C4-2B (cell line): ENCODE results near the gene LIPK.

ENCODE experiments used
- H3K27ac ChIP-seq: fragments of 450-650 bp; 2 replicates; pipeline ENCODE4 v1.5.1; 2017
- ZFX ChIP-seq: fragments of 450-650 bp; IDR thresholded peaks from 2 replicates; pipeline ENCODE4 v1.6.1; 2017
- TF ChIP-seq, protein P1 (sequence below): fragments of 450-650 bp; conservative IDR thresholded peaks from 2 replicates; pipeline ENCODE4 v1.5.1; 2017; ENCODE audit warnings: mild to moderate bottlenecking

LIPK gene

DNA sequence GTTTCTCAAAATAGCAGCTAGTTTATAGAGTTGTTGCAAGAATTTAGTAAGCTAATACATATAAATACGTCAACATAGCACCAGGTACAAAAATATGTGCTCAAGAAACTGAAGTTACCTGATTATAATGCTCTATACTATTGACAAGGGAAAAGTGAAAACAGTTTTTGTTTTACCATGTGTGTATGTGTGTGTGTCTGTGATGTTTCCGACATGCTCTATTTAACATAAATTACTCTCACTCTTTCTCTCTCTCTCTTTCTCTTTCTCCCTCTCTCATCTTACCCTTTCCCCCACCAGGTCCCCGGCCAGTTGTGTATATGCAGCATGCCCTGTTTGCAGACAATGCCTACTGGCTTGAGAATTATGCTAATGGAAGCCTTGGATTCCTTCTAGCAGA, 58.1 kb downstream of the LIPK start:
- no peak overlapping the region for H3K27ac ChIP-seq
- no peak for TF ChIP-seq ZFX
- TF ChIP-seq, protein P1, sequence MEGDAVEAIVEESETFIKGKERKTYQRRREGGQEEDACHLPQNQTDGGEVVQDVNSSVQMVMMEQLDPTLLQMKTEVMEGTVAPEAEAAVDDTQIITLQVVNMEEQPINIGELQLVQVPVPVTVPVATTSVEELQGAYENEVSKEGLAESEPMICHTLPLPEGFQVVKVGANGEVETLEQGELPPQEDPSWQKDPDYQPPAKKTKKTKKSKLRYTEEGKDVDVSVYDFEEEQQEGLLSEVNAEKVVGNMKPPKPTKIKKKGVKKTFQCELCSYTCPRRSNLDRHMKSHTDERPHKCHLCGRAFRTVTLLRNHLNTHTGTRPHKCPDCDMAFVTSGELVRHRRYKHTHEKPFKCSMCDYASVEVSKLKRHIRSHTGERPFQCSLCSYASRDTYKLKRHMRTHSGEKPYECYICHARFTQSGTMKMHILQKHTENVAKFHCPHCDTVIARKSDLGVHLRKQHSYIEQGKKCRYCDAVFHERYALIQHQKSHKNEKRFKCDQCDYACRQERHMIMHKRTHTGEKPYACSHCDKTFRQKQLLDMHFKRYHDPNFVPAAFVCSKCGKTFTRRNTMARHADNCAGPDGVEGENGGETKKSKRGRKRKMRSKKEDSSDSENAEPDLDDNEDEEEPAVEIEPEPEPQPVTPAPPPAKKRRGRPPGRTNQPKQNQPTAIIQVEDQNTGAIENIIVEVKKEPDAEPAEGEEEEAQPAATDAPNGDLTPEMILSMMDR = no peak

DNA sequence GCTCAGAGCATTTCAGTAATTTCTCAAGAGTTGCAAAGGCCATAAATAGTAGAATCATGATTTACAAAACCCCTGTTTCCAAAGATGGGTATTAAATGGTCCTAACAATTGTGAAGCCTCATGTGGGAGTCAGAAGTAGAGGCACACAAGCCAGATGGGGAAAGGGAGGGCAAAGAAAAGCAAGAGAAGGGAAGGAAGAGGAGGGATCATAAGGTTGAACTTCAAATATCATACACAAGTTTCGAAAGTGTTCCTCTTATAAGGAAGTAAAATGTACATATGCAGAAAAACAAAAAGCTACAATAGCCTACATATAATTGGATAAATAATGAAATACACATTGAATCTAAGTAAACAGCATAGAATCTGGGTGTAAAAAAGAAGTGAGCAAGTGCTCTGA, 59.8 kb downstream of the LIPK start:
- TF ChIP-seq, protein P1 = no peak
- no peak for TF ChIP-seq ZFX
- no peak overlapping the region for H3K27ac ChIP-seq

DNA sequence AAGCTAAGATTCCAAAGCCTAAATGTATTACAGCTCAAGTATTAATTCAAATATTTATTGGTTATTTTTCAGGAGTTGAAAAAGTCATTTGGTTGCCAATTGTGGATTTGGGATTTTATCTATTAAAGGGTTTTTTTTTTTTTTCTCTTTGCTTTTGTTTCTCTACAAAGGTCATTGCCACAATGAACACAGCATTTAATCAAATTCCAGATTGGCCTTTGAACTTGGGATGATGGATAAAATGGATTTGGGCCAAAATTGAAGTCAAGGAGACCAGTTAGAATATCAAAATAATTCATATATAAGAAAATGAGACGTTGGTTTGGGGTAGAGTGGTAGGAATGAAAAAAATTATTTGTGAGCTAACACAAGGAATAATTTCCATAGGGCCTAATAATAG, 63.3 kb downstream of the LIPK start:
- no peak for TF ChIP-seq ZFX
- TF ChIP-seq, protein P1 = no peak
- no peak overlapping the region for H3K27ac ChIP-seq

DNA sequence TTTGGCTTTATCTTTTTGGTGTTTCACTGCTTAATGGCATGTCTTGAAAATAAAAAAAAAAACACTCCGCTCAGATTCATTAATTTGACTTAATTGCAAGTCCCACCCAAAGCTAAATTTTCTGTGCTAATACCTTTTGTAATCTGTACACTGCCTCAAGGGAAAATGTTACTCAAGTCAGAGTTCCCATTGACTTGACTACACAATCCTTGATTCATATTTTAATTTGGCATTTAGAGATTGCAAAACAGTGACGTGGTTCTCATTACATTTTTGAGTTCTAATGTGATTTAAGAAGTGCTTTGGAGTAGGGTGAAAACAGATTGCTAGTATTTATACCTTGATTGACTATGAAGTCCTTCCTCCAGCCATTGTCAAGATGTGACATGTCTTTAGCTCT, 75.2 kb downstream of the LIPK start:
- no peak overlapping the region for H3K27ac ChIP-seq
- TF ChIP-seq, protein P1 = no peak
- TF ChIP-seq ZFX = no peak

DNA sequence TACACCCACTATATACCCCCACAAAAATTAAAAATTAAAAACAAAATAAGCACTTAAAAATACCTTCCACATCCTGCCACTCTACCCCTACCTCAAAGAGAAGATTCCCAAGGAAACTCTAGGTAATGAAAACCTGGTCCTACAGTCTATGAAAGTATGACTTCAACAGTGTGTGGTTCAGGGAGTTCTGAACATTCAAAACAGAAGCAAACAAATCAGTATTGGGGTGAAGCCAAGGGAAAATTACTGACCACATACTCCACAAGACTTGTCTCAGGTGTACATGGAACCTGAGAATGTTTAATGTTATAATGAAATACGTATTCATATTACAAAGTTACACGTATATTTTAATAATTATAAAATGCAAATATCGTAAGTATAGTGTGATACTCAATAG, 76.2 kb downstream of the LIPK start:
- no peak for TF ChIP-seq ZFX
- TF ChIP-seq, protein P1 = no peak
- no peak overlapping the region for H3K27ac ChIP-seq

DNA sequence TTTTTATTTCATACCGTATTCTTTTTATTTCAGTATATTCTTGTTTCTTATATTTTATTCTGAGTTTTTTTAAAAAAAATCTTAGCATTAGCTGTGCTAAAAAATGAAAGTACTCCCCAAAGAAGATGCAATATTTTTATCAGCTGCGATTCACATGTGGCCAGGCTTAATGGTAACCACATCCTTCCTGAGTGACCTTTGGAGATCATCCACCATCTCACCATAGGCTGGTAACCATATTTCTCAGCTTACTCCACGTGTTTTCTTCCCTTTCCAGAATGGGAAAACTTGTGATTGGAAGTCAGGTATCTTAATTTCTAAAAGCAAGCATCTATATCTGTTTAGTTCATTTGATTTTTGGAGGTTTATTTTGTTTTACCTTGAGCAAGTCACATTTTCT, 77.7 kb downstream of the LIPK start:
- no peak overlapping the region for H3K27ac ChIP-seq
- TF ChIP-seq, protein P1 = no peak

DNA sequence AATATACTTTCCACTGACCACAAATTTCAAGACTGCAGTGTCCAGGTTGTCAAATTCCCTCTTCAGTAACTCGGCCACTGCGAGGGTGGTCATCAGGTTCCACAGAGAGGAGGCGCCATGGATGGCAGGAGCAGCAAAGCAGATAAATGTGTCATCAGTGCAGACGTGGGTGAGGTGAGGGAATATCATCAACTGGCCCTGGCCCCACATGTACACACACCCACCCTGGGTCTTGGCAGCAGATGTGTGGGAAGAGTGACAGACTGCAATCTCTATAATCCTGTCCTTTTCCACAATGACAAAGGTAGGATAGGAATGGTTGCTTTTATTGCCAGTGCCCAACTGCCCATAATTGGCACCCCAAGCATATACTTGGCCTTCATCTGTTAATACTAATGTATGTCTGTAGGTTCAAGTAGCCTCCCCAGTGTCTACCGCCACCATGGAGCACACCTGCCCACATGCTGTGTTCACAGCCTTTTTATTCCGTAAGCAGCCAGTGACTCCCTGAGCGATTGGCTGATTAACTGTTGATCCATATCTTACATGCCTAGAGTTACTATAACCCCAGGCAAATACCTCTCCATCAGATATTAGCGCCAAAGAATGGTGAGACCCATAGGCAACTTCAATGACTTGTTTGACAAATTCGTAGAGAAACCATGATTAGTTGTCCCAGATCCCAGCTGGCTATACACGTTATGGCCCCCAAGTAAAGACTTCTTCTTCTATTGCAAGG, 80.2 kb downstream of the LIPK start:
- H3K27ac ChIP-seq = no peak overlapping the region
- no peak for TF ChIP-seq ZFX
- TF ChIP-seq, protein P1 = no peak
